HG03135 (cell line): ENCODE data around the gene HSDL2.
"Not testable (repeated sequence)": the region's sequence is repeated elsewhere in the genome, so short reads cannot be mapped to it uniquely, and the experiment has no call there.

Experiments used
- ATAC-seq: cut with Tn5 transposase; IDR thresholded peaks from one replicate; pipeline ENCODE4 v1.9.1; 2021; ENCODE audit warnings: mild to moderate bottlenecking, moderate library complexity; ENCODE audit not compliant: unreplicated experiment

Gene HSDL2

DNA sequence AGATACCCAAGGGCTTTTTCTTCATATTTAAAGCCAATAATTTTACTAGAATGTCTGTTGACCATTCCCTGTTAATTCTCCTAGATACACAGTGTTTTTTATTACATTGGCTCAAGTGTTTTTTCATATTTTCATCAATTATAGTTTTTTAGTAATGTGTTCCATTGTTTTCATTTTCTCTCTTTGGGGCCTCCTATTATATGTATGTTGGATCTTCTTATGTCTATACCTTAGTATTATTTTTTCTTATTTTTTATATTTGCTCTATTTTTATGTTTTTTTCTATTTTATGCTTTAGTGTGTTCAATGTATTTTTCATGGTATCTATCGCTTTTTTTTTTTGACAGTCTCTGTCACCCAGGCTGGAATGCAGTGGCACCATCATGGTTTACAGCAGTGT is 114.2 kb downstream of the HSDL2 start:
- no peak for ATAC-seq

- no peak for ATAC-seq
These were observed 115.7 kb downstream of the HSDL2 start for GRCh38 chr9:112495614-112496013.

- no peak for ATAC-seq
These were observed 116.3 kb downstream of the HSDL2 start for GRCh38 chr9:112496074-112496722.

DNA sequence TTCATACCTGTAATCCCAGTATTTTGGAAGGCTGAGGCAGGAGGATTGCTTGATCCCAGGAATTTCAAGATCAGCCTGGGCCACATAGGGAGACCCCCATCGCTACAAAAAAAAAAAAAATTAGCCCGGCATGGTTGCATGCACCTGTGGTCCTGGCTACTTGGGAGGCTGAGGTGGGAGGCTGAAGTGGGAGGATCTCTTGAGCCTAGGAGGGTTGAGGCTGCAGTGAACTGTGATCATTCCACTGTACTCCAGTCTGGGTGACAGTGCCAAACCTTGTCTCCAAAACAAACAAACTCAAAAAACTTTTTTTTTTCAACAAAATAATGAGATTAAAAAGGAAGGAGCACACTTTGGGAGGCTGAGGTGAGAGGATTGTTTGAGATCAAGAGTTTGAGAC is 120.9 kb downstream of the HSDL2 start:
- no peak for ATAC-seq

DNA sequence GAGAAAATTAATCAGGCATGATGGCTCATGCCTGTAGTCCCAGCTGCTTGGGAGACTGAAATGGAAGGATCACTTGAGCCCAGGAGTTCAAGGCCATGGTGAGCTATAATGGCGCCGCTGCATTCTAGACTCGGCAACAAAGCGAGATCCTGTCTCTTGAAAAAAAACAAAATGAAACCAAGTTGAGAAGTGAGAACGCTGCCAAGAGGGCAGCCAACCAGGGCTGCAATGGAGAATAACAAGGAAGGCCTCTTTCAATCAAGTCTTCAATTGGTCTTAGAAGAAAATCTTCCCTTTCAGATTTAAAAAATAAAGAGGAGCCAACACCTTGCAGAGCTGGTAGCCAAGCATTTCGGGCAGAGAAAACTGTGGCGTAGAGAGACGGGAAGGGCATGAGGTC is 121.4 kb downstream of the HSDL2 start:
- ATAC-seq, result no peak

GRCh38 chr9:112502175-112502946 is 122.5 kb downstream of the HSDL2 start:
- ATAC-seq, result no peak

- ATAC-seq, result no peak
These were observed 123.3 kb downstream of the HSDL2 start for GRCh38 chr9:112503170-112503569.

DNA sequence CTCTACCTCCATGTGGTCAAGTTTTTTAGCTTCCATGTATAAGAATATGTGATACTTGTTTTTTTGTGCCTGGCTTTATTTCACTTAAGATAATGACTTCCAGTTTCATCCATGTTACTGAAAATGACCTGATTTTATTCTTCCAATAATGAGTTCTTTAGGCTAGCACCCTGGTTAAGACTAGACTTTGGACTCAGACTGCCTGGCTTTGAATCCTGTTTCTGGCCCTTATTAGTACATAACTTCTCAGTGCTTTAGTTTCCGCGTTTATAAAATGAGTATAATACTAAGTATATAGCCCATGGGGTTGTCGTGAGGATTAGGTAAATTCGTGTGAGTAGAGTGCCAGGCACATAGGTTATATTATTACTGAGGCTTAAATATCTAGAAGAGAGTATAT is 125.2 kb downstream of the HSDL2 start:
- no peak for ATAC-seq

- ATAC-seq, result no peak
These were observed 125.7 kb downstream of the HSDL2 start for GRCh38 chr9:112505607-112506006.

- no peak for ATAC-seq
These were observed 126.7 kb downstream of the HSDL2 start for GRCh38 chr9:112506571-112506970.

DNA sequence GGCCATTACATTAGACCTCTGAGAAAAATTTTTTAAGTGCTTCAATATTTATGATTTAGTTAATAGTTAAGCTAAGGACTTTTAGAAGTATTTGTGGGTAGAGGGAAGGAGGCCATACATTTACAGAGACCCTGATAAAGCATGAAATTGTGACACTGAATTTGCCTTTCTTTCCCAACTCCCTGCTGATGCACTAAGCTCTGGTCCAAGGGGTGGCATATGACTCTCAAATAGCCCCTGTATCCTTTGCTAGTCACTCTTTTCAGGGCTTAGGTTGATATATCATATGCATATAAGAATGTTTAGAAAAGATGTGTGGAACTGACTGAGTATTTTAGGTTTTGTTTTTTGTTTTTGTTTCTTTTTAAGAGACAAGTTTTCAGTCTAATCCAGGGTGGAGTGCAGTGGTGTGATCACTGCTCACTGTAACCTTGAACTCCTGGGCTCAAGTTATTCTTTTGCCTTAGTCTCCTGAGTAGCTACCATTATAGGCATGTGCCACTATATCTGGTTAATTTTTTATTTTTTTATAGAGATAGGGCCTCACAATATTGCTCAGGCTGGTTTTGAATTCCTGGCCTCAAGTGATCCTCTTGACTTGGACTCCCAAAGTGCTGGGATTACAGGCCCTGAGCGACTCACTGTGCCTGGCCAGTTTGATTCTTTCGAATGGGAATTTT is 127.2 kb downstream of the HSDL2 start:
- ATAC-seq, result no peak

DNA sequence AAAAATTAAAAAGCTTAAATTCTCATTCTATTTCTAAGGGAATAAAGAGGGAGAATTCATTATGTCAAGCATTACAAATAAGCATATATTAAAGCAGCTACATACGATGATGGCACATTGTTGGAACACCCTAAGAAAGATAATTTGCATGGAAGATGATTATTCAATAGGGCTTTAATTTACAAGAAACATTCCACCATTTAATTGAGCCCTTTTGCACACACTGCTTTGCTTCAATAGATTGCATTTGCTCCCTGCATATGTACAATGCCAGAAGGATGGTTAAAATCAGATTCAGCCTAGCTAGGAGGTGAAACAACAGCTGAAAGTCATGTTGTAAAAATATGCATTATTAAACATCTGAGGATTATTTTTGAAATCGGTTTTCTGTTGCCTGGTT is 128.5 kb downstream of the HSDL2 start:
- no peak for ATAC-seq

GRCh38 chr9:112512377-112512776 is 132.5 kb downstream of the HSDL2 start:
- ATAC-seq, result not testable (repeated sequence)

- no peak for ATAC-seq
These were observed 136.9 kb downstream of the HSDL2 start for GRCh38 chr9:112516769-112517168.

DNA sequence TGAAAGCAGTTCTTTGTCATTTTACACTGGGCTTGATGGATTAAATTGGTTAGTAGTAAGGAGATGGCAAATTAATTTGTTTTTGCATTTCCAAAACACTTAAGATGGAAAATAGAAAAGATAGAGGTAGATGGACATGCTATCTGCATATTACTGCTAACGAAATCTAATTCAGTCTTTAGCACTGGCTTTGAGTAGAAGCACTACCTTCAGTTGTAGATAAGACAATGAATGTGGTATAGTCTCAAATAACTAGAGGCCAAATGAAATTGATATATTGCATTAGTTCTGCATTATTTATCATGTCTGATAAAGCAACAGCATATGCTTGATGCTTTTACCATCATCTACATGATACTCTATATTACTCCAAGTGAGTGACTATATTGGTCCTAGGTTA is 140.2 kb downstream of the HSDL2 start:
- no peak for ATAC-seq

DNA sequence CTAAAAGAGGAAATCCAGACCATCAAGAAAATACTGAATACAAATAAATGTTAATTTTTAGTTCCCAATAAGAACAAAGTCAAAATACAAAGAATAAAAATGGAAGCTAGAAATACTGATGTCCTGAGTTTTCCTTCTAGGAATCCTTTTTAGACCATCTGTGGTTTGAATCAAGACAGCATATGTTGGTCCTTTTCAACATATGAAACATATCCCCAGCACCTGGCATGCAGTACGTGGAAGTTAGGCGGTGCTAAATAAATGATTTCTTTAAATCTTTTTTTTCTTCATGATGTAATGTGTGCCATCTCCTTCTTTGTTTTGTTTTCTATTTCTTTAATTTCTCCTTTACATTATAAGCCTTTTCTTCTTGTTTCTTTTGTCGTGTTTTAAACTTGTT is 140.7 kb downstream of the HSDL2 start:
- ATAC-seq, result no peak
